ENCODE results near the gene LIPK.
A peak's percentile ranks its signal among the peaks of the same experiment; 100 is the strongest.

Gene LIPK

GRCh38 chr10:88744002-88744401 lies 38.0 kb downstream of the LIPK start:
- TF ChIP-seq CTCF (IDR thresholded peaks at IDR 0.05; ENCODE audit: low read depth, low read length): peak; percentile 4
- no peak for TF ChIP-seq POLR2A (IDR thresholded peaks at IDR 0.05; ENCODE audit: extremely low read depth, insufficient read length)
- H3K4me3 ChIP-seq (ENCODE audit: low read depth, low read length): no peak overlapping the region
- no peak for DNase-seq (ENCODE audit: low read depth)

- no peak for DNase-seq (ENCODE audit: low read depth)
- no peak for TF ChIP-seq MYC (IDR thresholded peaks at IDR 0.05; ENCODE audit: low read depth, low read length)
- no peak for TF ChIP-seq MAX (IDR thresholded peaks at IDR 0.05; ENCODE audit: low read depth, low read length)
- TF ChIP-seq POLR2A (IDR thresholded peaks at IDR 0.05; ENCODE audit: extremely low read depth, insufficient read length): no peak
- TF ChIP-seq CTCF (IDR thresholded peaks at IDR 0.05; ENCODE audit: low read depth, low read length): no peak
- H3K4me3 ChIP-seq (ENCODE audit: low read depth, low read length): no peak overlapping the region
Observed at GRCh38 chr10:88745633-88746032, 39.6 kb downstream of the LIPK start.

- TF ChIP-seq MAX (IDR thresholded peaks at IDR 0.05; ENCODE audit: low read depth, low read length) (no peak), CTCF (IDR thresholded peaks at IDR 0.05; ENCODE audit: low read depth, low read length) (no peak), POLR2A (IDR thresholded peaks at IDR 0.05; ENCODE audit: extremely low read depth, insufficient read length) (no peak), MYC (IDR thresholded peaks at IDR 0.05; ENCODE audit: low read depth, low read length) (no peak)
- DNase-seq (ENCODE audit: low read depth): no peak
- H3K4me3 ChIP-seq (ENCODE audit: low read depth, low read length): no peak overlapping the region
Observed at GRCh38 chr10:88754287-88754686, 48.2 kb downstream of the LIPK start.

GRCh38 chr10:88755753-88756152 lies 49.7 kb downstream of the LIPK start:
- no peak overlapping the region for H3K4me3 ChIP-seq (ENCODE audit: low read depth, low read length)
- TF ChIP-seq POLR2A (IDR thresholded peaks at IDR 0.05; ENCODE audit: extremely low read depth, insufficient read length) (no peak), CTCF (IDR thresholded peaks at IDR 0.05; ENCODE audit: low read depth, low read length) (no peak), MAX (IDR thresholded peaks at IDR 0.05; ENCODE audit: low read depth, low read length) (no peak), MYC (IDR thresholded peaks at IDR 0.05; ENCODE audit: low read depth, low read length) (no peak)
- DNase-seq (ENCODE audit: low read depth): no peak

GRCh38 chr10:88756660-88757059 lies 50.6 kb downstream of the LIPK start:
- H3K4me3 ChIP-seq (ENCODE audit: low read depth, low read length): no peak overlapping the region
- no peak for DNase-seq (ENCODE audit: low read depth)
- no peak for TF ChIP-seq CTCF (IDR thresholded peaks at IDR 0.05; ENCODE audit: low read depth, low read length)
- no peak for TF ChIP-seq MYC (IDR thresholded peaks at IDR 0.05; ENCODE audit: low read depth, low read length)
- no peak for TF ChIP-seq POLR2A (IDR thresholded peaks at IDR 0.05; ENCODE audit: extremely low read depth, insufficient read length)
- TF ChIP-seq MAX (IDR thresholded peaks at IDR 0.05; ENCODE audit: low read depth, low read length): no peak

Data from NB4 (cell line).